Right ventricle myocardium superior (tissue), 1 donor: ENCODE results near the gene CCDC78. TPM values are rescaled to one million over a fixed set of nuclear protein-coding genes. Genes with fewer than 3 reads are reported as not detected.
"Not testable (repeated sequence)": the region's sequence is repeated elsewhere in the genome, so short reads cannot be mapped to it uniquely, and the experiment has no call there.

Experiments used
- ATAC-seq: fragments of 200-7000 bp; cut with Tn5 transposase; one replicate; pipeline ENCODE4 v1.9.1; 2020; ENCODE audit warnings: mild to moderate bottlenecking; ENCODE audit not compliant: poor library complexity
- DNase-seq: peaks from one replicate; pipeline ENCODE4 v3.0.0-alpha.2; 2020
- intact Hi-C: fragments of 100-400 bp; cut with DNase I; formaldehyde crosslinking; loops from one replicate; pipeline ENCODE4 v1.11.2; 2022
- total RNA-seq: library from RNA; stranded (reverse); fragmentation: NEBNext Ultra II Directional; extraction: Animal tissue kit (Norgen Biotek cat#: 25700); gene quantifications from one replicate; pipeline ENCODE4 v1.2.1, GENCODE V29; 2021
- donor health status: DM: no; HTN: yes; CAD: no; lungs with severe emphysema.

The CCDC78 gene
- total RNA-seq, 1 donor from 2014 or later = 0.32 TPM

GRCh38 chr16:705431-706188 is 20.6 kb downstream of the CCDC78 start, which contains the start of gene FBXL16:
FBXL16 (minus strand) TSS chr16:705801; CDS start chr16:697405, 8,396 bp downstream.
- no peak for ATAC-seq
- intact Hi-C loops = no loop called here
- no peak for DNase-seq

DNA sequence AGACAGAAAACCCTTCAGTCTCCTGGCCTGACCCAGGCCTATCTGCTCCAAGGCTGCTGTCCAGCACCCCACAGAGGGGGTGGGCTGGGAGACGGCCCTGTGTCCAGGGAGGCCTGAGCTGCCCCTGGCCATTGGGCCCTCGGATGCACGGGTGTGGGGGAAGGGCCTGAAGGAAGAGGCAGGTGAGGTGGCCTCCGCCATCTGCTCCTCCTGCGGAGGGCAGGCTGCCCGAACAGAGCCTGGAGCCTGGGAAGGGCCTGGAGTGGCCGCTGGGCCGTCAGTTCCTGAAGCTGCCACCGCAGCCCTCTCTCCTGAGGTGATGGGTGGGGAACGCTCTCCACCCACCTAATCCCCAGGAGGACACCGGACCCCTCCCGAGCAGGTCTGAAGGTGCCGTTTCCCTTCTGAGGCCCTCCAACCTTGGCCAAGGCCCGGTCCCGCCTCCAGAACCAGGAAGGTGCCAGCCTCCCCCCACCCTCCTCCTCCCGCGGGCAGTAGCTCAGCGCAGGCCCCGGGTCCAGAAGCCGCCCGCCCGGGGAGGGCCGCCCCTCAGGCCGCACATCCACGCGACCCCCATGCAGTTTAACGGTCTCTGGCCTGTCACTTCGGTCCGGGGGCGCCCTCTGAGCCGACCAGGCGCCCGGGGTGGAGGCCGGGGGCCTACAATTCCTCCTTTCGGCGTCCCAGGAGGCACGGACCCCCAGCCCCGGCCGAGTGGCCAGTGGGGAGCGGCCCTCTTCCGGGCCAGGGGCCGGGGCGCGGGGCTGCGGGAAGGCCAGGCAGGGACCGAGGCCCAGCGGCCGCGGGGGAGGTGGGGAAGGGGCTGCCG is 21.5 kb downstream of the CCDC78 start:
- no peak for DNase-seq
- no peak for ATAC-seq
- intact Hi-C loops = no loop called here

DNA sequence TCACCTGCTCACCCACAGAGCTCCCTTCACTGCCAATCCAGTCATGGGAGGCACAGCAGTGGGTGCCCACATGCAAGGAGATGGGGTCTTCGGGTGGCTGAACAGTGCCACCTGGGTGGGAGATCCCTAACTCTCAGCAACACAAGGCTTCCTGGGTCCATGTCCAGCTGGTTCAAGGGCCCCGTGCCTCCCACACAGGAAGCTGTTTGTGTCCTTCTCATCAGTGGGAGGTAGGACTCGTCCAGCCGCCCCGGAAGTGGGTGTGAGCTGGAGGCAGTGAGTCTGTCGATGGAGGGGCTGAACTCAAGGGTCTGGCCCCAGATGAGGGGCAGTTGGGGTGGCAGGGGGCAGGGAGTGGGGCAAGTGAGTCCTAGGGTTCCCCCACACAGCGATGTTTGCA is 22.2 kb downstream of the CCDC78 start:
- ATAC-seq = no peak
- intact Hi-C loops = no loop called here
- no peak for DNase-seq

- ATAC-seq (no peak), DNase-seq (no peak)
- intact Hi-C loops = no loop called here
These were observed 22.8 kb downstream of the CCDC78 start for GRCh38 chr16:703406-703805.

DNA sequence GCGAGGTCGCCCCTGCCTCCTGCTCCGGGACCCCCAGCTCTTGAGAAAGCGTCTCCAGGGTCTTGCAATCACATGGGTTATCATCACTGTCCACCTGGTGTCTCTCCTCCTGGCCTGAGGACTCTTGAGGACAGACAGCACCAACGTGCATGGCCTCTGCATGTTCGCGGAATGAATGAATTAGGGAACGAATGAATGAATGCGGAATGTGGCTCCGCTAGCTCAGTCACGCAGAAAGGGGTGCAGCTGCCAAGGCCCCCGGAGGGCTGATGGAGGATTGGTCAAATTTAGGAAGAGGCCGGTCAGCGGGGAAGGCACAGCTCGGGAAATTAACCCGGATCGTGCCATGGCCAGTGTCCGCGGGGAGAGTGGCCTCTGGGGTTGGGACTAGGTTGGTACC is 23.9 kb downstream of the CCDC78 start:
- ATAC-seq (no peak), DNase-seq (no peak)
- intact Hi-C loops = no loop called here

DNA sequence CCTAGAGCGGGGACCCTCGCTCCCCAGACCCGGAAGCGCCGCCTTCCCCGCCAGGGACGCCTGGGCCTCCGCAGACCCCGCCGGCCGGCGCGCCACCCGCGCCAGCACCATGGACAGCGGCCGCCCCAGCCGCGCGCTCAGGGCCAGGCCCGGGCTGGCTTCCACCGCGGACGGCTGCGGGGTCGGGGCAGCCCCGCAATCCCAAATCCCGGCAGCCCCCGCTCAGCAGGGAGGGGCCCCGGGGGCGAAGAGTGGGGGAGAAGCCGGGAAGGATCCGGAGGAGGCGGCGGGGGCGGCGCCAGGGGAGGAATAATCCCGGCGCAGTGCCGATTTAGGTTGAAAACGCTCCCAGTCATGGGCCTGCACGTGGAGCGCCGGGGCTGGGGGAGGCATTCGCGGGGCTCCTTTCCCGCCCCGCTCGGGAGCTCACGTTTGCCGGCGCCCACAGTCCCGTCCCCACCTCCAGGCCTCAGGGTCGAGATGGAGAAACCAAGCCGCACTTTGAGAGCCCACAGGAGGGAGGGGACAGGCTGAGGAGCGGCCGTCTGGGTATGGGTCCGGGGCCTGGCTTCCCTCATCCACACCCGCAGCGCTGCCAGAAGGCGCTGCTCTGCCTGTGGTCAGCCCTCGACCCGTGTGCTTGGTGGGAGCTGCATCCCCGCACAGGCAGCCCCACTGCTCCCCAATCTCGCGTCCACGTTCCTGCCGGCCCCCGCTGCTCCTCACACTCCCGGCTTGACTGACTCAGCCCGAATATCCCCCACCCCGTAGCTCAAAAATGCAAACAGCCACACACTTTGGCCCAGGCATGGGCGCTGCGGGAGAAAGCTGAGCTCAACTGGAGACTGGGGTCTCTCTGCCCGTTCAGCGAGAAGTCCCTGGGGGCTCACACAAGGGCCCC is 25.3 kb downstream of the CCDC78 start:
- DNase-seq (no peak), ATAC-seq (peak; percentile 80)
- intact Hi-C loops = no loop called here

- ATAC-seq (no peak), DNase-seq (no peak)
- intact Hi-C loops = no loop called here
These were observed 27.2 kb downstream of the CCDC78 start for GRCh38 chr16:698911-699671.

DNA sequence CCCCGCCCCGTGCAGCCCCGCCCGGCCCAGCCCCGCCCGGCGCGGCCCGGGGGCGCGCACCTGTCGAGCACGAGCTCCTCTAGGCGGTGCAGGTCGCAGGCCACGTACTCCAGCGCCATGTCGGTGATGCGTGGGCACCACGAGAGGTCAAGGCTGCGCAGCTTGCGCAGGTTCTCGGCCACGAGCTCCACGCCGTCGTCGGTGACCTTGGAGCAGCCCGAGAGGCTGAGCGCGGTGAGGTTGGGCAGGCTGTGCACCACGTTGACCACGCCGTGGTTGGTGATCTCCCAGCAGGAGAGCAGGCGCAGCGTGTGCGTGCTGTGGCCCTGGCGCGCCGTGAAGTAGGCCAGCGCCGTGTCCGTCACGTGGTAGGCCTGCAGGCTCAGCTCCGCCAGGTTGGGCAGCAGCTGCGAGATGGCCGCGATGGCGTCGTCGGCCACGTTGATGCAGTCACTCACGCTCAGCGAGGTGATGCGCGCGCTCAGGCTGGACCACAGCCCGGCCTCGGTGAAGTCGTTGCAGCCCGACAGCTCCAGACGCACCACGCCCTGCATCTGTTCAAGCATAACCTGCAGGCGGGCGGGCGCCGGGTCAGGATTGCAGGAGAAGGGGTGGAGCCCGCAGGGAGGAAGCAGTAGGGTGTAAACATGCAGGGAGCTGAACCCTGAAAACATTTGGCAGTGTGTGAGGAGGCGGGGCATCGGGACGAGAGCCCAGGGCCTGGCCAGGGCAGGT is 30.7 kb downstream of the CCDC78 start:
- intact Hi-C loops = no loop called here
- ATAC-seq = peak; percentile 13
- no peak for DNase-seq

DNA sequence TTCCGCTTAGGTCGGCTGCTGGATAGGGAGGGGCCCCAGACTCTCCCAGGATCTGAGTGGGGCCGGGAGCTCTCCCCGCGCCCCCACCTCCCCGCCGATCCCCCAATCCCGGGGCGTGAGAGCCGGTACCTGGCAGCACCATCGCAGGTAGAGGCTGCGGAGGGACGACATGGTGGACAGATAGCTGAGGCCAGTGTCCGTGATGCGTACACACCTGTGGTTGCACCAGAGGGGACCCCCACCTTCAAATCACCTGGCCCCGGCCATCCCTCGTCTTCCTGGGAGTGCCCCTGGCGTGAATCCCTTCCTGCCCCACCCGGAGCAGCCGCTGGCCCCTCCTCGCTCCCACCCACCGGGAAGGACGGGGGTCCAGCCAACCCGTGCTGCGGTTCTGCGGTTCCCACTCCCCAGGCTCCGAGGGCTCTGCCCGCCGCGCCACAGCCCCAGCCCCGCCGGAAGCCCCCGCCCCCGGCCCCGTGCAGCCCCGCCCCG is 31.3 kb downstream of the CCDC78 start:
- ATAC-seq (no peak), DNase-seq (no peak)
- intact Hi-C loops = no loop called here

DNA sequence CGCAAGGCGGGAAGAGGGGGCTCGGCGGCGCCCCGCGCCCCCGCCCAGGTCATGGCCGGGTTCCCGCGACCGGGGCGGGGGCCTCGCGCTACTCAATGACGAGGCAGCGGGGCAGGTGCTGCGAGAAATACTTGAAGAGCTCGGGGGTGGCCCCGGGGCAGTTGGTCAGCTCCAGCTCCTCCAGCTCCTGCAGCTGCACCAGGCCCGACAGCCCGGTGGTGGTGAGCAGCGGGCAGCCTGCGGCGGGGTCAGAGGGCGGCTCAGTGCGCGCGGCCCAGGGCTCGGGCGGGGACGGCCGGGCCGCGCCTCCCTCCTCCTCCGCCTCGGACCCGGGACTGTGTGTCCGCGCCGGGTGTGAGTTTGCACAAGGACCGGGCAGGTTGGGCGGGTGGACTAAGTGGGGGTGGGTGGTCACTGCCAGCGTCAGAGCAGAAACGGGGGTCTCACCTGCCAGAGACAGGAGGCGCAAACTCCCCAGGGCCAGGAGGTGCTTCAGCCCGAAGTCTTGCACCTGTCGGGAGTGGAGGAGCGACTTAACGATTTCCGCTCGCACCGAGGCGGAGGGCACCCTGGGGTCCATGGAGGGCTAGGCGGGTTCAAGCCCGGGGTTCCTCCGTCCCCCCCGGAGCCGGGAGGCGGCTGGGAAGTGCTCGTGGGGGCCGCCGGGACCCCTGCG is 31.9 kb downstream of the CCDC78 start:
- no peak for DNase-seq
- ATAC-seq = no peak
- intact Hi-C loops = no loop called here

DNA sequence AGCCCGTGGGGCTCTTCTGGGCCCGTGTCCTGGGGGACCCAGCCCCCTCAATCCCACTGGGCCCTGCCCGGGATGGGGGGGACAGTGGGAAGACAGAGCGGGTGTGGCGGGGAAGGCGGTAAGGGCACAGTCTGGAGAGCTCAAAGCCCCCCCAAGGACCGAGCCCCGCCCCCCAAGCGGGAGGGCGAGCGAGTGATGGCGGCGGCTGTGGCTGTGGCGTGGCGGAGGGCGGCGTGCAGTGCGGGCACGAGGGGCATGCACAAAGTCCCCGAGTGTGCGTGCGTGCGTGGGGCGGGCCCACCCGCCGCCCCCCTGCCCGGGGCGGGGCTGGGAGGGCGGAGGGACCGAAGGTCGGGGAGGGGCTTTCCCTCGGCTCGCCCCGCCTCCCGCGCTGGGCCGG is 32.5 kb downstream of the CCDC78 start:
- intact Hi-C loops = no loop called here
- ATAC-seq = no peak
- DNase-seq = no peak

DNA sequence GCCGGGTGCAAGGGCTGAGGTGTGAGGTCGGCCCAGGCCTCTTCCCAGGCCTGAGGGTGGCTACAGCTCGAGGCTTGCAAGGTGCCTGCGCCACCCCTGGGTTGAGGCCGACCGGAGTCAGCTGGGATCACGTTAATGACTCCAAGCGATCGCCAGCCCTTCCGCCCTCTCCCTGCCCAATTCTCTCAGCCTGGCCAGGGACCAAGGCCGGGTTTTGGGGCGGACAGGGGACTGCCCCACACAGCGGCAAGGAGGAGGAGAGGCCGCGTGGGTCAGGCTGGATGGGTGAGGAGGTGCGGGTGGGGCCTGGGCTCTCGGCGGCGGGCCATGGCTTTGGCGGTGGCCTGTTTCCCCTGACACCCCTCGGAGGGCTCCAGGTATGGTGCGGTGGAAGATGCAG is 32.9 kb downstream of the CCDC78 start:
- DNase-seq (no peak), ATAC-seq (no peak)

GRCh38 chr16:692356-693108 is 33.7 kb downstream of the CCDC78 start:
- DNase-seq (no peak), ATAC-seq (no peak)
- intact Hi-C loops = no loop called here

More for the DNA sequence above, 32.9 kb downstream of the CCDC78 start:
- intact Hi-C loops = no loop called here

- ATAC-seq, DNase-seq, intact Hi-C loops: not testable (repeated sequence)
These were observed 35.0 kb downstream of the CCDC78 start for GRCh38 chr16:691242-691641.

GRCh38 chr16:689175-689897 is 36.9 kb downstream of the CCDC78 start:
- intact Hi-C loops = no loop called here
- DNase-seq (no peak), ATAC-seq (no peak)

DNA sequence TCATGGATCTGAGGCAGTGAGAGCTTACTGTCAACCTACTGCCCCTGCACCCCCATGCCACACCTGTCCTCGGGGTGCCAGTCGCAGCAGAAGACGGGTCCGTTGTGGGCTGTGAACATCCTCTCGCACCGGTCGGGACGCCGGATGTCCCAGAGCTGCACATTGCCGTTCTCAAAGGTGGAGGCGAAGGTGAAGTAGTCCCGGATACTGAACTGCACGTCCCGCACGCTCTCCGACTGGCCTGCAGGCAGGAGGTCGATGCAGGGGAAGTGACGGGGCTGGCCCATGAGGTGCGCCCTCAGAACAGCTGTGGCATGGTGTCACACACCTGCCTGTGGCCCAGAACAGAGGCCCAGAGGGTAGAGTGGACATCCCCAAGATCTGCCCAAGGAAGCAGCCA is 38.7 kb downstream of the CCDC78 start:
- intact Hi-C loops = no loop called here

More for the DNA sequence above, 38.7 kb downstream of the CCDC78 start:
- no peak for DNase-seq
- ATAC-seq = no peak
